Suprapubic skin (tissue), 3 donors: Measurements from ENCODE around the gene PLOD3.

Experiments used
- POLR2AphosphoS5 ChIP-seq, 3 donors: sonication (generic); formaldehyde crosslinking; IDR thresholded peaks; one replicate each; pipeline ENCODE4 v1.6.1; 2017; ENCODE audit warnings: antibody characterized with exemption in 3 of 3
- TF ChIP-seq, protein P1 (sequence below), 2 donors: fragments of 200-600 bp in 1 of 2; fragments of 450-650 bp in 1 of 2; sonication (generic) in 1 of 2; IDR thresholded peaks; one replicate each; pipeline ENCODE4 v1.5.1; 2016 to 2019; ENCODE audit warnings: antibody characterized with exemption in 2 of 2, mild to moderate bottlenecking in 1 of 2, moderate library complexity in 1 of 2

- TF ChIP-seq POLR2AphosphoS5 (IDR thresholded peaks at IDR 0.05), result no peak
- TF ChIP-seq, protein P1, sequence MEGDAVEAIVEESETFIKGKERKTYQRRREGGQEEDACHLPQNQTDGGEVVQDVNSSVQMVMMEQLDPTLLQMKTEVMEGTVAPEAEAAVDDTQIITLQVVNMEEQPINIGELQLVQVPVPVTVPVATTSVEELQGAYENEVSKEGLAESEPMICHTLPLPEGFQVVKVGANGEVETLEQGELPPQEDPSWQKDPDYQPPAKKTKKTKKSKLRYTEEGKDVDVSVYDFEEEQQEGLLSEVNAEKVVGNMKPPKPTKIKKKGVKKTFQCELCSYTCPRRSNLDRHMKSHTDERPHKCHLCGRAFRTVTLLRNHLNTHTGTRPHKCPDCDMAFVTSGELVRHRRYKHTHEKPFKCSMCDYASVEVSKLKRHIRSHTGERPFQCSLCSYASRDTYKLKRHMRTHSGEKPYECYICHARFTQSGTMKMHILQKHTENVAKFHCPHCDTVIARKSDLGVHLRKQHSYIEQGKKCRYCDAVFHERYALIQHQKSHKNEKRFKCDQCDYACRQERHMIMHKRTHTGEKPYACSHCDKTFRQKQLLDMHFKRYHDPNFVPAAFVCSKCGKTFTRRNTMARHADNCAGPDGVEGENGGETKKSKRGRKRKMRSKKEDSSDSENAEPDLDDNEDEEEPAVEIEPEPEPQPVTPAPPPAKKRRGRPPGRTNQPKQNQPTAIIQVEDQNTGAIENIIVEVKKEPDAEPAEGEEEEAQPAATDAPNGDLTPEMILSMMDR (IDR thresholded peaks at IDR 0.05), result no peak
These were observed 60.4 kb downstream of the PLOD3 start for GRCh38 chr7:101156866-101157589.
